Glutamatergic neuron (in vitro differentiated cells): ENCODE data around the gene UCK2. TPM values are rescaled to one million over a fixed set of nuclear protein-coding genes. Genes with fewer than 3 reads are reported as not detected.

Experiments
- DNase-seq: peaks from one replicate; pipeline ENCODE4 v3.0.0; 2022
- H3K27ac Mint-ChIP-seq: one replicate; pipeline ENCODE4 v1.8.0; 2020; ENCODE audit warnings: mild to moderate bottlenecking, mixed read lengths, inconsistent platforms; ENCODE audit not compliant: unreplicated experiment
- H3K27me3 Mint-ChIP-seq: one replicate; pipeline ENCODE4 v1.8.0; 2020; ENCODE audit warnings: mild to moderate bottlenecking, moderate library complexity, mixed read lengths, inconsistent platforms; ENCODE audit not compliant: unreplicated experiment
- H3K36me3 Mint-ChIP-seq: one replicate; pipeline ENCODE4 v1.8.0; 2020; ENCODE audit warnings: mild to moderate bottlenecking, mixed read lengths, inconsistent platforms; ENCODE audit not compliant: unreplicated experiment
- H3K4me1 Mint-ChIP-seq: one replicate; pipeline ENCODE4 v1.8.0; 2020; ENCODE audit warnings: mild to moderate bottlenecking, low read depth, mixed read lengths, inconsistent platforms; ENCODE audit not compliant: unreplicated experiment
- H3K4me3 Mint-ChIP-seq: one replicate; pipeline ENCODE4 v1.8.0; 2020; ENCODE audit warnings: mild to moderate bottlenecking, mixed read lengths, inconsistent platforms; ENCODE audit not compliant: unreplicated experiment
- H3K9me3 Mint-ChIP-seq: one replicate; pipeline ENCODE4 v1.8.0; 2020; ENCODE audit warnings: mild to moderate bottlenecking, moderate library complexity, mixed read lengths, inconsistent platforms; ENCODE audit not compliant: unreplicated experiment
- total RNA-seq: library from RNA; stranded (reverse); fragmentation: NEBNext Ultra II Directional; extraction: Animal tissue kit (Norgen Biotek cat#: 25700); gene quantifications from one replicate; pipeline ENCODE4 v1.2.1, GENCODE V29; 2021; ENCODE audit not compliant: unreplicated experiment
- TF ChIP-seq, protein P1 (sequence below): fragments of 200-600 bp; sonication (generic); IDR thresholded peaks from one replicate; pipeline ENCODE4 v1.5.0; 2021; ENCODE audit not compliant: partially characterized antibody, unreplicated experiment

UCK2 gene
- total RNA-seq, 1 donor from 2014 or later: 29.9 TPM

DNA sequence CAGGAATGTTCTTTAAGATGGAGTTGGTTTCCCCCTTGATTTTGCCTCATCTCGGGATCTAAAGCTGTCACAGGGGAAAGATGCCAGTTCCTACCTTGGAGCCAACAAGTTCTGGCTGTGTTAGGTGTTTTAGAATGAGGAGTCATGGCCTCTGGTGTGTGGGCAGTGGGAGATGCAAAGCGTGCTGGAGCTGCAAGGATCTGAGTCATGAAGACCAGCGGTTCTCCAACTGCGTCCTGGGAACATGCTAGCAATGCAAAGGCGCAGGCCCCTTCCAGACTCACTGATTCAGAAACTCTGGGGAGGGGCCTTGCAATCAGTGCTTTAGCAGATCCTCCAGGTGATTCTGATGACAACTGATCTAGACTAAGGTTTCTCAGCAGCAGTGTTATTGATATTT is 109.1 kb downstream of the UCK2 start:
- TF ChIP-seq, protein P1, sequence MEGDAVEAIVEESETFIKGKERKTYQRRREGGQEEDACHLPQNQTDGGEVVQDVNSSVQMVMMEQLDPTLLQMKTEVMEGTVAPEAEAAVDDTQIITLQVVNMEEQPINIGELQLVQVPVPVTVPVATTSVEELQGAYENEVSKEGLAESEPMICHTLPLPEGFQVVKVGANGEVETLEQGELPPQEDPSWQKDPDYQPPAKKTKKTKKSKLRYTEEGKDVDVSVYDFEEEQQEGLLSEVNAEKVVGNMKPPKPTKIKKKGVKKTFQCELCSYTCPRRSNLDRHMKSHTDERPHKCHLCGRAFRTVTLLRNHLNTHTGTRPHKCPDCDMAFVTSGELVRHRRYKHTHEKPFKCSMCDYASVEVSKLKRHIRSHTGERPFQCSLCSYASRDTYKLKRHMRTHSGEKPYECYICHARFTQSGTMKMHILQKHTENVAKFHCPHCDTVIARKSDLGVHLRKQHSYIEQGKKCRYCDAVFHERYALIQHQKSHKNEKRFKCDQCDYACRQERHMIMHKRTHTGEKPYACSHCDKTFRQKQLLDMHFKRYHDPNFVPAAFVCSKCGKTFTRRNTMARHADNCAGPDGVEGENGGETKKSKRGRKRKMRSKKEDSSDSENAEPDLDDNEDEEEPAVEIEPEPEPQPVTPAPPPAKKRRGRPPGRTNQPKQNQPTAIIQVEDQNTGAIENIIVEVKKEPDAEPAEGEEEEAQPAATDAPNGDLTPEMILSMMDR: no peak
- no peak for DNase-seq
- peaks cover 4% of the 10 kb centered on the region for H3K27me3 Mint-ChIP-seq
- peaks cover 7% of the 10 kb centered on the region for H3K4me1 Mint-ChIP-seq
- H3K9me3 Mint-ChIP-seq: no peaks in the 10 kb centered on the region
- no peak overlapping the region for H3K4me3 Mint-ChIP-seq
- no peaks in the 10 kb centered on the region for H3K36me3 Mint-ChIP-seq
- H3K27ac Mint-ChIP-seq: no peak overlapping the region

DNA sequence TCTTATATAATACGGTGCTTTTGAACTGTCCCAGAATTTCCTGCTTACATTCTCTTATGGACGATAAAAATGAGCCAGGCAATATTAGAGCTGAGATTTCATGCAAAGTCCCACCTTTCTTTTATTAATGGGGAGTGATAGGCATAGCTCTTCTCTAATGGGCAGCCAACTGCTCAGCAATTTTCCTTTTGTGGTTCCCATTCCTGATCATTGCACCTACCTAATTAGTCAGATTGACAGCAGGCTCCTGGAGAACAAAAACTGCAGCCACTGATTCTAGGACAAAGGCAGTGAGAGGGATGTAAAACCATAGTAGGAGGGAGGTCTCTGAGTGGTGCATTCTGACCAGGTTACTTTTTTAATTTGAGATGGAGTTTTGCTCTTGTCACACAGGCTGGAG is 110.4 kb downstream of the UCK2 start:
- DNase-seq: no peak
- no peaks in the 10 kb centered on the region for H3K9me3 Mint-ChIP-seq
- peaks cover 17% of the 10 kb centered on the region for H3K4me1 Mint-ChIP-seq
- H3K36me3 Mint-ChIP-seq: no peaks in the 10 kb centered on the region
- peaks cover 4% of the 10 kb centered on the region for H3K27me3 Mint-ChIP-seq
- TF ChIP-seq, protein P1: no peak
- H3K4me3 Mint-ChIP-seq: no peak overlapping the region
- no peak overlapping the region for H3K27ac Mint-ChIP-seq

DNA sequence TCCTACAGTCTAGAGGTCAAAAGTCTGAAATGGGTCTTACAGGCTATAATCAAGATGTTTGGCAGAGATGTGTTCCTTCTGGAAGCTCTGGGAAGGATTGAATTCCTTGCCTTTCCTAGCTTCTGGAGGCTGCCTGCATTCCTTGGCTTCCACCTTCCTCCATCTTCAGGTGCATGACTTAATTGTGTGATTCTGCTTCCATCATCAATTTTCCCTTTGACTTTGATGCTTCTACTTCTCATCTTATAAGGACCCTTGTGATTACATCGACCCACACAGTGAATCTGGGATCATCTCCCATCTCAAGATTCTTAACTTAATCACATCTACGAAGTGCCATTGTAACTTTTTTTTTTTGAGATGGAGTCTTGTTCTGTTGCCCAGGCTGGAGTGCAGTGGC is 111.4 kb downstream of the UCK2 start:
- H3K36me3 Mint-ChIP-seq: no peaks in the 10 kb centered on the region

DNA sequence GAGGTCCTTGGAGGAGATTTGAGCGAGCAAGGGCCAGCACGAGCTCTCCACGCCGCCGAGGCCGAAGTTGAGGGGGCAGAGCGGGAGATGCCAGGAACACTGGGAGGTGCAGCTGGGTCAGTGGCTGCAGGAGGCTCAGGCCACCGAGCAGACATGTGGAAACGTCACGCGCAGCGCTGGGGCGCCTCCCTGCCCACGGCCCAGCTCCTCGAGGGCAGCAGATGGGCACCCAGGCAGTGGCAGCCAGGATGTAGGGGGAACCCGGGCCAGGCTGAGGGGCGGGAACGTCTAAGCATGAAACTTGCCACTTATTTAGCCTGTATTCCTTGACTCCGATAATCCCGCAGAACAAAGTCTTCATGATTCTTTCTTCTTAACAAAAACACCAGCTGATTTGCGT is 114.1 kb downstream of the UCK2 start:
- TF ChIP-seq, protein P1: no peak
- H3K9me3 Mint-ChIP-seq: no peaks in the 10 kb centered on the region
- H3K36me3 Mint-ChIP-seq: no peaks in the 10 kb centered on the region
- no peak overlapping the region for H3K27ac Mint-ChIP-seq
- no peak overlapping the region for H3K4me3 Mint-ChIP-seq
- H3K4me1 Mint-ChIP-seq: peaks cover 10% of the 10 kb centered on the region
- DNase-seq: no peak
- H3K27me3 Mint-ChIP-seq: no peaks in the 10 kb centered on the region

More for the DNA sequence above, 111.4 kb downstream of the UCK2 start:
- TF ChIP-seq, protein P1: no peak
- H3K9me3 Mint-ChIP-seq: no peaks in the 10 kb centered on the region
- H3K27me3 Mint-ChIP-seq: peaks cover 4% of the 10 kb centered on the region
- DNase-seq: no peak
- no peak overlapping the region for H3K27ac Mint-ChIP-seq
- H3K4me3 Mint-ChIP-seq: no peak overlapping the region
- H3K4me1 Mint-ChIP-seq: peaks cover 12% of the 10 kb centered on the region

DNA sequence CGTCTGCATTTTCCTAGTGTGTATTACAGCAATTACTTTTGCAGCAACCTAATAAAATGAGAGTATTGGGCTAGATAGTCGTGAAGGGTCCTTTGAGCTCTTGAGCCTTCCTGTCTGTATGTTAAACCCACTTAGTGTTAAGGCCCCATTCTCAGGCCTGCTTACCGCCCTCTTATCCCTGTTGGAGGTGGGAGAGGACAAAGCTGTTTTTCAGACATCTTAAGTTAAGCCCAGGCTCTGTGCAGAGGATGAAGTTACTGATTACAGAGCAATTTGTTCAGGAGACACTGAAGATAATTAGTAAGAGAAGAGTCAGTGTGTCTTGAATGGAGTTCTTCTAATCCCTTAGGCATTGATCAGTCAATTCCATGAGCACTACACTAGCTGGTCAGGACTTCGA is 114.6 kb downstream of the UCK2 start:
- peaks cover 10% of the 10 kb centered on the region for H3K4me1 Mint-ChIP-seq
- no peaks in the 10 kb centered on the region for H3K36me3 Mint-ChIP-seq
- no peak overlapping the region for H3K27ac Mint-ChIP-seq
- TF ChIP-seq, protein P1: no peak
- DNase-seq: no peak
- no peaks in the 10 kb centered on the region for H3K27me3 Mint-ChIP-seq
- H3K9me3 Mint-ChIP-seq: no peaks in the 10 kb centered on the region
- no peak overlapping the region for H3K4me3 Mint-ChIP-seq
